RWPE2 (cell line): ENCODE data around the gene CCL17.

Experiments used
- ATAC-seq: fragments of 200-7000 bp; cut with Tn5 transposase; 3 replicates; pipeline ENCODE4 v1.9.1; 2021; ENCODE audit warnings: low read depth
- DNase-seq: peaks from one replicate; pipeline ENCODE4 v3.0.0-alpha.2; 2020; ENCODE audit warnings: low spot score
- H3K27ac ChIP-seq: fragments of 450-650 bp; 2 replicates; pipeline ENCODE4 v1.5.1; 2017; ENCODE audit warnings: mild to moderate bottlenecking; ENCODE audit not compliant: poor library complexity, severe bottlenecking
- H3K27me3 ChIP-seq: fragments of 250-450 bp; sonication (Bioruptor Pico); 2 replicates; pipeline ENCODE4 v1.5.1; 2021; ENCODE audit warnings: mild to moderate bottlenecking, moderate library complexity; ENCODE audit not compliant: insufficient read depth, poor library complexity, severe bottlenecking
- H3K36me3 ChIP-seq: fragments of 250-450 bp; sonication (Bioruptor Pico); 2 replicates; pipeline ENCODE4 v1.5.1; 2020; ENCODE audit warnings: low read depth, mild to moderate bottlenecking, moderate library complexity
- H3K4me1 ChIP-seq: fragments of 250-450 bp; sonication (Bioruptor Pico); 2 replicates; pipeline ENCODE4 v1.5.1; 2021; ENCODE audit warnings: mild to moderate bottlenecking, moderate library complexity; ENCODE audit not compliant: insufficient read depth, poor library complexity, severe bottlenecking
- H3K4me3 ChIP-seq: fragments of 250-450 bp; sonication (Bioruptor Pico); 2 replicates; pipeline ENCODE4 v1.5.1; 2021; ENCODE audit warnings: mild to moderate bottlenecking, moderate library complexity; ENCODE audit not compliant: severe bottlenecking
- H3K9me3 ChIP-seq: fragments of 250-450 bp; sonication (Bioruptor Pico); 2 replicates; pipeline ENCODE4 v1.5.1; 2021; ENCODE audit warnings: mild to moderate bottlenecking, moderate library complexity; ENCODE audit not compliant: severe bottlenecking
- TF ChIP-seq, protein P1 (sequence below): fragments of 450-650 bp; IDR thresholded peaks from one replicate; pipeline ENCODE4 v1.5.1; 2017; ENCODE audit warnings: mild to moderate bottlenecking, moderate library complexity; ENCODE audit not compliant: poor library complexity, severe bottlenecking

Gene CCL17

DNA sequence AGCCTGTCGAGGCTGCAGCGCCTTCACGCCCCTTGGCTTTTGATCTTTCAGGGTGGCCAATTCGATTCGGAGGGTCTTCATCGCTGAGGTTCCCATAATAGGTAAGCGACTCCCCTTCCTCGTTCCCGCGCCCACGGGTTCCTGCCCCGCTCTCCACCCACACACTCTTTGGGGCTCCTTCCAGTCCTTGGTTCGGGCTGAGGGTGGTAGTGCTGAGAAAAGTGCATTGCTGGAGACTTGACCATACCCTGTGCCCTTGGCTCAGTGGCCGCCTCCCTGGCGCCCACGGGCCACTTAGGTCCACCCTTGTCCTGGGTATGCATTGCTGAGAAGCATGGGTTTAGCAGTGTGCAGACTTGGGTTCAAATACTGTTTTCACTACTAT is 58.4 kb downstream of the CCL17 start:
- no peaks in the 10 kb centered on the region for H3K9me3 ChIP-seq
- no peak for DNase-seq
- H3K4me3 ChIP-seq = peak overlapping the region; percentile 49
- H3K27ac ChIP-seq = peak overlapping the region; percentile 18
- no peaks in the 10 kb centered on the region for H3K4me1 ChIP-seq
- TF ChIP-seq, protein P1, sequence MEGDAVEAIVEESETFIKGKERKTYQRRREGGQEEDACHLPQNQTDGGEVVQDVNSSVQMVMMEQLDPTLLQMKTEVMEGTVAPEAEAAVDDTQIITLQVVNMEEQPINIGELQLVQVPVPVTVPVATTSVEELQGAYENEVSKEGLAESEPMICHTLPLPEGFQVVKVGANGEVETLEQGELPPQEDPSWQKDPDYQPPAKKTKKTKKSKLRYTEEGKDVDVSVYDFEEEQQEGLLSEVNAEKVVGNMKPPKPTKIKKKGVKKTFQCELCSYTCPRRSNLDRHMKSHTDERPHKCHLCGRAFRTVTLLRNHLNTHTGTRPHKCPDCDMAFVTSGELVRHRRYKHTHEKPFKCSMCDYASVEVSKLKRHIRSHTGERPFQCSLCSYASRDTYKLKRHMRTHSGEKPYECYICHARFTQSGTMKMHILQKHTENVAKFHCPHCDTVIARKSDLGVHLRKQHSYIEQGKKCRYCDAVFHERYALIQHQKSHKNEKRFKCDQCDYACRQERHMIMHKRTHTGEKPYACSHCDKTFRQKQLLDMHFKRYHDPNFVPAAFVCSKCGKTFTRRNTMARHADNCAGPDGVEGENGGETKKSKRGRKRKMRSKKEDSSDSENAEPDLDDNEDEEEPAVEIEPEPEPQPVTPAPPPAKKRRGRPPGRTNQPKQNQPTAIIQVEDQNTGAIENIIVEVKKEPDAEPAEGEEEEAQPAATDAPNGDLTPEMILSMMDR = no peak
- no peaks in the 10 kb centered on the region for H3K27me3 ChIP-seq
- peaks cover 62% of the 10 kb centered on the region for H3K36me3 ChIP-seq
- ATAC-seq = peak; percentile 47

DNA sequence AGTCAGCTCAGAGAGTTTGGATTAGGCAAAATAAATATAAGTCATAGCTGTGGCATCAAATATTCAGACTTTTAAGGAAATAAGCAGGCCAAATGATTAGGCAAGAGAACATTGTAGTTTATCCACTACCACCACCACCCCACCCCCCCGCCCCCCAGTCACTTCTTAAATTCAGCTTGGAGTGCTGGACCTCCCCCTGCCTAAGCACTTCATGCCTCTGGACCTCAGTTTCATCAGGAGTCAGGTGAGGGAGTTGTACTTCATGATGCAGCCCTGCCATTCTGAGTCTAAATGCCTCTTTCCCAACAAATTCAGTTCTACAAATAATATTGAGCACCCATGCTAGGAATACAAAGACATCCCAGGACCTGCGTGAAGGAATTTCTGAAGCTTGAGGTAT is 60.0 kb downstream of the CCL17 start:
- ATAC-seq (no peak), DNase-seq (no peak)
- Histone ChIP-seq H3K4me3 (no peak overlapping the region), H3K27ac (no peak overlapping the region), H3K36me3 (peaks cover 66% of the 10 kb centered on the region), H3K9me3 (no peaks in the 10 kb centered on the region), H3K4me1 (no peaks in the 10 kb centered on the region), H3K27me3 (no peaks in the 10 kb centered on the region)
- TF ChIP-seq, protein P1 = no peak
